GM12878 (cell line): ENCODE measurements around the gene CROCC. TPM values are rescaled to one million over a fixed set of nuclear protein-coding genes. Genes with fewer than 3 reads are reported as not detected.

Source experiments
- BHLHE40 ChIP-seq, 2 experiments: fragments of 450-650 bp in 1 of 2; IDR thresholded peaks; 2 replicates each; pipeline ENCODE4 v1.6.1; 2011 to 2017; ENCODE audit warnings: low read depth in 2 of 2, borderline replicate concordance in 1 of 2, improper control_type of control experiment in 1 of 2, low read length in 1 of 2, mild to moderate bottlenecking in 1 of 2
- BRCA1 ChIP-seq: IDR thresholded peaks from 2 replicates; pipeline ENCODE4 v1.6.1; 2011; ENCODE audit warnings: low read depth, low read length, improper control_type of control experiment
- CHD4 ChIP-seq: fragments of 200-600 bp; sonication (generic); IDR thresholded peaks from 2 replicates; pipeline ENCODE4 v1.6.1; 2016; ENCODE audit warnings: mild to moderate bottlenecking
- EP300 ChIP-seq, 2 experiments: fragments of 150-350 bp in 1 of 2; IDR thresholded peaks; 2 replicates each; pipeline ENCODE4 v1.6.1; 2011 to 2012; ENCODE audit warnings: low read depth in 2 of 2, low read length in 2 of 2, borderline replicate concordance in 1 of 2, improper control_type of control experiment in 1 of 2, inconsistent platforms in 1 of 2; ENCODE audit not compliant: control insufficient read depth in 1 of 2
- ESRRA ChIP-seq: IDR thresholded peaks from 2 replicates; pipeline ENCODE4 v1.6.1; 2012; ENCODE audit warnings: mild to moderate bottlenecking, low read length, improper control_type of control experiment
- FOXM1 ChIP-seq: IDR thresholded peaks from 2 replicates; pipeline ENCODE4 v1.6.1; 2012; ENCODE audit warnings: low read depth, mild to moderate bottlenecking, inconsistent platforms, low read length, moderate library complexity
- MAX ChIP-seq: IDR thresholded peaks from 2 replicates; pipeline ENCODE4 v1.6.1; 2012; ENCODE audit warnings: low read depth, low read length, improper control_type of control experiment
- MXI1 ChIP-seq: fragments of 150-350 bp; IDR thresholded peaks from 2 replicates; pipeline ENCODE4 v1.6.1; 2011; ENCODE audit warnings: low read depth, mild to moderate bottlenecking, inconsistent platforms, low read length, improper control_type of control experiment
- NFYB ChIP-seq: IDR thresholded peaks from 2 replicates; pipeline ENCODE4 v1.6.1; 2011; ENCODE audit warnings: low read depth, mild to moderate bottlenecking, low read length, improper control_type of control experiment, moderate library complexity; ENCODE audit not compliant: insufficient read depth
- USF1 ChIP-seq: IDR thresholded peaks from 2 replicates; pipeline ENCODE4 v1.6.1; 2011; ENCODE audit warnings: borderline replicate concordance, low read depth, mild to moderate bottlenecking, moderate library complexity, mixed read lengths, low read length; ENCODE audit not compliant: insufficient read depth; ENCODE audit errors: extremely low read length
- ZBTB11 ChIP-seq: fragments of 450-650 bp; formaldehyde crosslinking; IDR thresholded peaks from 2 replicates; pipeline ENCODE4 v1.5.0; 2022; ENCODE audit warnings: mild to moderate bottlenecking, missing genetic modification characterization
- ZBTB40 ChIP-seq: fragments of 450-650 bp; IDR thresholded peaks from 2 replicates; pipeline ENCODE4 v1.6.1; 2016; ENCODE audit warnings: mild to moderate bottlenecking, moderate library complexity, borderline replicate concordance
- ZNF24 ChIP-seq: fragments of 450-650 bp; IDR thresholded peaks from 2 replicates; pipeline ENCODE4 v1.6.1; 2017; ENCODE audit warnings: antibody characterized with exemption, mild to moderate bottlenecking
- ZNF687 ChIP-seq: fragments of 450-650 bp; IDR thresholded peaks from 2 replicates; pipeline ENCODE4 v1.6.1; 2017; ENCODE audit warnings: mild to moderate bottlenecking, moderate library complexity
- polyA plus RNA-seq, 11 experiments: library from polyadenylated mRNA; depleted of rRNA in 4 of 11; unstranded in 6 of 11; stranded (reverse) in 5 of 11; fragments of >200 nt; fragmentation: Nextera tagmentation in 4 of 11; fragmentation: Illumina TruSeq in 1 of 11; extraction: Ambion mirVana in 4 of 11; extraction: Trizol in 1 of 11; gene quantifications; 1 replicate in 1 of 11; 2 replicates in 10 of 11; pipeline versions ENCODE4 v1.2.1 to v1.2.3, GENCODE V29; 2011 to 2016; ENCODE audit warnings: inconsistent platforms in 2 of 11, missing spikeins in 2 of 11, low read depth in 1 of 11
- total RNA-seq, 4 experiments: library from RNA; depleted of rRNA in 3 of 4; stranded (reverse); fragments of >200 nt in 3 of 4; fragmentation: Illumina TruSeq in 1 of 4; extraction: Trizol in 1 of 4; gene quantifications; 2 replicates each; pipeline versions ENCODE4 v1.2.1 to v1.2.3, GENCODE V29; 2013 to 2021

CROCC gene
- total and polyA plus RNA-seq, 10 of the 15 experiments (the other 5 are each of a cell fraction or from before 2014, with no cell fraction given) = 0.04 to 5.5 (median 2.3) TPM

- TF ChIP-seq USF1 (no peak), BHLHE40 (IDR thresholded peaks at IDR 0.05; ENCODE audit: borderline replicate concordance in 1 of 2, low read depth in 2 of 2, low read length in 1 of 2) (peak in 1 of 2 experiments; percentile 50; a peak in 1 of 4 replicates), NFYB (no peak), ESRRA (0 out of 2 replicates have a peak, but pooled peaks have one; percentile 8), CHD4 (no peak), ZBTB11 (CRISPR knock-in tag) (peak; percentile 83), ZBTB40 (no peak), BRCA1 (no peak), ZNF24 (0 out of 2 replicates have a peak, but pooled peaks have one; percentile 28), MAX (peak; percentile 73), ZNF687 (peak; percentile 97), EP300 (IDR thresholded peaks at IDR 0.05; ENCODE audit: borderline replicate concordance in 1 of 2, control insufficient read depth in 1 of 2, low read depth in 2 of 2, low read length in 2 of 2) (no peak), FOXM1 (peak; percentile 83), MXI1 (peak; percentile 89; the same call in 1 of the 2 replicates)
Observed at GRCh38 chr1:16905110-16905867, 16.4 kb upstream of the CROCC start (continued).
